Thyroid gland (tissue), 4 donors: ENCODE results near the gene DOK7.

ENCODE experiments used
- POLR2A ChIP-seq, 2 donors: fragments of 450-650 bp; IDR thresholded peaks; one replicate each; pipeline ENCODE4 v1.6.1; 2017; ENCODE audit warnings: antibody characterized with exemption in 2 of 2, mild to moderate bottlenecking in 2 of 2, moderate library complexity in 1 of 2
- TF ChIP-seq, protein P1 (sequence below), 6 experiments: fragments of 200-600 bp in 3 of 6; fragments of 450-650 bp in 3 of 6; sonication (generic) in 3 of 6; IDR thresholded peaks; one replicate each; pipeline ENCODE4 v1.5.1; 2016 to 2019; ENCODE audit warnings: antibody characterized with exemption in 6 of 6, mild to moderate bottlenecking in 2 of 6, inconsistent platforms in 1 of 6, moderate library complexity in 1 of 6

DNA sequence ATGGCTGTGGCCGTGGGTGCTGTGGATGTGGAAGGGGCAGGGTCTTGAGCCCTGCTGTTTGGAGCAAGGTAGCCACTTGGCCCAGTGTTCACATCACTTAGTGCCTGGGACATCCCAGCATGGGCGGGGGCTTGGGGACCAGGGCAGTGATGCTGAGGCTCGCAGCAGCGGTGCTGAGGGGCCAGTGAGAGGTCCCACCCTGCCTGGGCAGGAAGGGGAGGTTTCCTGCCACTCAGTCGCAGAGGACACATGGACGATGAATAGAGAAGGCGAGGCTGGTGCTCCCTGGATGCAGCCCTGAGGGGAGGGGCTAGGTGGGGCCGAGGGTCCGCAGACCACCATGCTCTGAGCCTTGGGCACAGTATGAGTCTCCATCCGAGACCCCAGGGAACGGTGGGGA is 25.7 kb downstream of the DOK7 start:
- TF ChIP-seq POLR2A (IDR thresholded peaks at IDR 0.05): no peak
- TF ChIP-seq, protein P1, sequence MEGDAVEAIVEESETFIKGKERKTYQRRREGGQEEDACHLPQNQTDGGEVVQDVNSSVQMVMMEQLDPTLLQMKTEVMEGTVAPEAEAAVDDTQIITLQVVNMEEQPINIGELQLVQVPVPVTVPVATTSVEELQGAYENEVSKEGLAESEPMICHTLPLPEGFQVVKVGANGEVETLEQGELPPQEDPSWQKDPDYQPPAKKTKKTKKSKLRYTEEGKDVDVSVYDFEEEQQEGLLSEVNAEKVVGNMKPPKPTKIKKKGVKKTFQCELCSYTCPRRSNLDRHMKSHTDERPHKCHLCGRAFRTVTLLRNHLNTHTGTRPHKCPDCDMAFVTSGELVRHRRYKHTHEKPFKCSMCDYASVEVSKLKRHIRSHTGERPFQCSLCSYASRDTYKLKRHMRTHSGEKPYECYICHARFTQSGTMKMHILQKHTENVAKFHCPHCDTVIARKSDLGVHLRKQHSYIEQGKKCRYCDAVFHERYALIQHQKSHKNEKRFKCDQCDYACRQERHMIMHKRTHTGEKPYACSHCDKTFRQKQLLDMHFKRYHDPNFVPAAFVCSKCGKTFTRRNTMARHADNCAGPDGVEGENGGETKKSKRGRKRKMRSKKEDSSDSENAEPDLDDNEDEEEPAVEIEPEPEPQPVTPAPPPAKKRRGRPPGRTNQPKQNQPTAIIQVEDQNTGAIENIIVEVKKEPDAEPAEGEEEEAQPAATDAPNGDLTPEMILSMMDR (IDR thresholded peaks at IDR 0.05): no peak
